ENCODE measurements around the gene CLCF1.
A peak's percentile ranks its signal among the peaks of the same experiment; 100 is the strongest.

The CLCF1 gene

GRCh38 chr11:67374571-67375281, 1.3 kb upstream of the CLCF1 start:
- no peak for DNase-seq

- peak; percentile 80 for DNase-seq
These were observed 511 bp upstream of the CLCF1 start for GRCh38 chr11:67373648-67374570.

GRCh38 chr11:67372321-67372992, 941 bp downstream of the CLCF1 start:
- DNase-seq, result peak; percentile 33

- no peak for DNase-seq
These were observed 1.5 kb downstream of the CLCF1 start for GRCh38 chr11:67371911-67372320.

GRCh38 chr11:67371189-67371910, 2.0 kb downstream of the CLCF1 start:
- peak; percentile 41 for DNase-seq

GRCh38 chr11:67370351-67371076, 2.9 kb downstream of the CLCF1 start:
- no peak for DNase-seq

GRCh38 chr11:67369801-67370284, 3.6 kb downstream of the CLCF1 start:
- no peak for DNase-seq

- no peak for DNase-seq
These were observed 4.1 kb downstream of the CLCF1 start for GRCh38 chr11:67369275-67369674.

GRCh38 chr11:67368621-67369020, 4.8 kb downstream of the CLCF1 start:
- no peak for DNase-seq

GRCh38 chr11:67367761-67368227, 5.6 kb downstream of the CLCF1 start:
- DNase-seq, result no peak

- DNase-seq, result no peak
These were observed 6.2 kb downstream of the CLCF1 start for GRCh38 chr11:67366961-67367760.

- DNase-seq, result no peak
These were observed 6.9 kb downstream of the CLCF1 start for GRCh38 chr11:67366546-67366945.

GRCh38 chr11:67365736-67366444, 7.5 kb downstream of the CLCF1 start:
- no peak for DNase-seq

- no peak for DNase-seq
These were observed 8.3 kb downstream of the CLCF1 start for GRCh38 chr11:67364783-67365722.

- no peak for DNase-seq
These were observed 9.2 kb downstream of the CLCF1 start for GRCh38 chr11:67364169-67364568.

- no peak for DNase-seq
These were observed 15.3 kb downstream of the CLCF1 start for GRCh38 chr11:67357831-67358670.

- DNase-seq, result peak; percentile 74
These were observed 16.4 kb downstream of the CLCF1 start for GRCh38 chr11:67356864-67357561.

All from CD4-positive, alpha-beta T cell treated with Interleukin-17A for 4 hours (primary cell).